HEK293T (cell line): Measurements from ENCODE around the gene GNA14.

ENCODE experiments used
- BHLHE40 ChIP-seq: fragments of 450-650 bp; IDR thresholded peaks from 2 replicates; pipeline ENCODE4 v1.6.1; 2016; ENCODE audit warnings: mild to moderate bottlenecking, moderate library complexity, borderline replicate concordance
- ELF4 ChIP-seq: fragments of 450-650 bp; IDR thresholded peaks from 2 replicates; pipeline ENCODE4 v1.6.1; 2017; ENCODE audit warnings: antibody characterized with exemption
- HDGF ChIP-seq: fragments of 450-650 bp; IDR thresholded peaks from 2 replicates; pipeline ENCODE4 v1.6.1; 2017; ENCODE audit warnings: antibody characterized with exemption, borderline replicate concordance
- LEF1 ChIP-seq: fragments of 450-650 bp; IDR thresholded peaks from 2 replicates; pipeline ENCODE4 v1.6.1; 2017; ENCODE audit warnings: mild to moderate bottlenecking, borderline replicate concordance
- NFRKB ChIP-seq: fragments of 450-650 bp; IDR thresholded peaks from 2 replicates; pipeline ENCODE4 v1.6.1; 2016; ENCODE audit warnings: mild to moderate bottlenecking, moderate library complexity
- SP1 ChIP-seq: fragments of 450-650 bp; IDR thresholded peaks from 2 replicates; pipeline ENCODE4 v1.6.1; 2017
- SUZ12 ChIP-seq: fragments of 450-650 bp; IDR thresholded peaks from 2 replicates; pipeline ENCODE4 v1.6.1; 2016; ENCODE audit warnings: mild to moderate bottlenecking
- TARDBP ChIP-seq: fragments of 450-650 bp; IDR thresholded peaks from 2 replicates; pipeline ENCODE4 v1.6.1; 2016

DNA sequence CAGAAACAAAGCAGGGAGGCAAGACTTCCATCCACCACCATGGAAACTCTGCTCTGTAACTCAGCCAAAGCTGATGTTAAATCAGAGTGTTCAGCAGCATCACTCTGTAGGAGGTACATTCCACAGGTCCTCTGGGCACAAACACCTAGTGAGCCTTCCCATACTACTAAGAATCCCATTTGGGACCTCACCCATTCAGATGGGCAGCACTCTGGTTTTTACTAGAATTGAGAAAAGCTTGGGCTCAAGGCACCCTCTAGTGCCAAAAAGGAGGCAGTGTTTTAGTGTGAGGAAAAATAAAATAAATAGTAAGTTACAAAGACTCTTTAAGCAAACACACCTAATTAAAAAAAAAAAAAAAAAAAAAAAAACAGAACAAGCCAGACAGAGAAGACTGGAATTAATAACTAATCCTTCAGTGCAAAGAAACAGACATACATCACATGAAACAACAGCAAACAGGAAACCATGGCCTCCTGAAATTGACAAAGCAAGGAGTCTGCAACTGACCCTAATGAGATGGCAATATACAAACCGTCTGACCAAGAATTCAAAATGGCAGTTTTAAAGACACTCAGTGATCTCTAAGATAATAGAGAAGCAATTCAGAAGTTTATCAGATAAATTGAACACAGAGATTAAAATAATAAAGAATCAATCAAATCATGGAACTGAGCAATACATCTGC lies 159.5 kb downstream of the GNA14 start:
- TF ChIP-seq LEF1 (no peak), ELF4 (no peak), SP1 (no peak), HDGF (no peak), NFRKB (no peak), TARDBP (no peak), SUZ12 (no peak), BHLHE40 (no peak)
